ENCODE results near the gene ZNF3. TPM values are rescaled to one million over a fixed set of nuclear protein-coding genes. Genes with fewer than 3 reads are reported as not detected.

The ZNF3 gene
- total RNA-seq, 1 experiment from 2014 or later: 23.0 TPM

DNA sequence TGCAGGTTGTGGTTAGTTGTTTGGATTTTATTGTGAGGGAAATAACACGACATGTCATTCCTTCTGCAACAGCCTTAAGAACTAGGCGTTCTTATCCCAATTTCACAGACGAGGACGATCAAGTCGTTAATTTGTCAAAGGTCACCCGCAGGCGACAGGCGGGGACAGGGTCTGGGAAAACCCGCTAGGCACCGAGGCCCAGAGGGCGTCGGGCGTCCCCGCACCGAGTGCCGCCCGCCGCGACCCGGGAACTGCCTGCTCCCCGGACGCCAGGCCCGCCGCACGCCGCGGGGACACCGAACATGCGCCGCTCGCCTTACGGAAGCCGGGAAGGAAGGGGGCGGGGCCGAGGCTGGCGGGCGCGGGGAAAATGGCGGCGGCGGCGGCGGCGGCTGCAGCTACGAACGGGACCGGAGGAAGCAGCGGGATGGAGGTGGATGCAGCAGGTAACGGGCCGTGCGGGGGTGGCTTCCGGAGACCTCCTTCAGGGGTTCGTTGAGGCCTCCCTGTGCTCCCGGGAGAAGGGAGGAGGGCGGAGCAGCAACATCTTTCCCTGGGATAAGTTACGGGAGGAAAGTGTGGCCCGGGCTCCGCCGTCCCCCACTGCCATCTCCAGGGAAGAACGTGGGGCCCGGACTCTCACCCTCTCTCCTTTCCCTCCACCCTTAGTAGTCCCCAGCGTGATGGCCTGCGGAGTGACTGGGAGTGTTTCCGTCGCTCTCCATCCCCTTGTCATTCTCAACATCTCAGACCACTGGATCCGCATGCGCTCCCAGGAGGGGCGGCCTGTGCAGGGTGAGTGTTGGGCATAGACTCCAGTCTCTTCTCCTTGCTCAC, 7.3 kb upstream of the ZNF3 start, which contains the start of gene COPS6:
Gene COPS6 (plus strand): TSS at position 349 of the 837 bp plus-strand sequence. CDS start 22 bp downstream, at position 371.
- DNase-seq (ENCODE audit: low spot score): no peak

DNA sequence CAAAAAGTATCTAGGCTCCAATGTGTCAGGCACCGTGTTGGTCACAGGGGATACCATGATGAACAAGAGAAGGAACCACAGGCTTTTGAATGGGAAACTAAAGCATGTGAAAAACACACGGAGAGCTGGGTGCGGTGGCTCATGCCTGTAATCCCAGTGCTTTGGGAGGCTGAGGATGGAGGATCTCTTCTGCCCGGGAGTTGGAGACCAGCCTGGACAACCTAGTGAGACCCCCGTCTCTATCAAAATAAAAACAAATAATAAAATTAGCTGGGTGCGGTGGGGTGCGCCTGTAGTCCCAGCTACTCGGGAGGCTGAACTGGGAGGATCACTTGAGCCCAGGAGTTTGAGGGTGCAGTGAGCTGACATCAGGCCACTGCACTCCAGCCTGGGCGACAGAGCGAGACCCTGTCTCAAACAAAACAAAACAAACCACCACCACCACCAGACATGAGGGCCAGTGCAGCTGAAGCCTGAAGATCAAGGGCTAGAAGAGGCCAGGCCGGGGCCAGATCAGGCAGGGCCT, 6.6 kb upstream of the ZNF3 start:
- DNase-seq (ENCODE audit: low spot score): no peak

DNA sequence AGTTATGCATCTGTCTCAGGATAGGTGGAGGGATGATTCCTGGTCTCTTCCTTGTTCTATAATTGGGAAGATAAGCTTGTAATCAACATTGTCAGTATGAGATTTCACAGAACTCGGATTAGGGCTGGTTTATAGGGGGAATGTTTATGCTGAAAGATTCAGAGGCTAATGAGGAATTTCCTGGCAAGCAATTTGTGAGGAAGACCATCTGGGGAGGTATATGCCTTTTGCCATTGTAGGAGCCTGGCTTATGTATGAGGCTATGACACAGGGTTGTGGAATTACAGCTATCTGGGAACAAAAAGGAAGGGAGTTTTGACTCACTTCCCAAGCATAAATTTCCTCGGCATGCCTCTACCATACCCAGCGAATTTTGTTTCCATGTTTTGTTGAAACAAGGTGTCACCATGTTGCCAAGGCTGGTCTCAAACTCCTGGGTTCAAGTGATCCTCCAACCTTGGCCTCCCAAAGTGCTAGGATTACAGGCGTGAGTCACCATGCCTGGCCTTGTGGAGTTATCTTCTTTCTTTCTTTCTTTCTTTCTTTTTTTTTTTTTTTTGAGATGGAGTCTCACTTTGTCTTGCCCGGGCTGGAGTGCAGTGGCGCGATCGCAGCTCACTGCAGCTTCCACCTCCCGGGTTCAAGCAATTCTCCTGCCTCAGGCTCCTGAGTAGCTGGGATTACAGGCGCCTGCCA, 5.7 kb upstream of the ZNF3 start:
- DNase-seq (ENCODE audit: low spot score): peak; percentile 97

DNA sequence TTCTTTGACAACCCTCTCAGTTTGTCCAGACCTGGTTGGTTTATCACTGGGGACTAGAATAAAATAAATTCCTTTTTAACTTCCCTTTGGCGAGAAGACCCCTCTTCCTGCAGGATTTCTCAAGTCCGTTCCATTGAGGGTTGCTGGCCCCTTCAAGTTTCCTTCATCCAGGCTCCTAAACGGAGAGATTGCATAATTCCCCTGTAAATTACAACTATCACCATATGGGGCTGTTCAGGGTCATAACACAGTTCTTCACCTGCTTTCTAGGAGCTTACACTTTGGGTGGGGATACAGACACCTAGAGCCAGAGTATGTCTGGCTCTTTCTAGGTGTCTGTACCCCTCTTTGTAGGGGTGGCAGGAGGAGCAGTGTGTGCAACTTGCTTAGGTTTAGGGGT, 4.0 kb upstream of the ZNF3 start:
- DNase-seq (ENCODE audit: low spot score): no peak

DNA sequence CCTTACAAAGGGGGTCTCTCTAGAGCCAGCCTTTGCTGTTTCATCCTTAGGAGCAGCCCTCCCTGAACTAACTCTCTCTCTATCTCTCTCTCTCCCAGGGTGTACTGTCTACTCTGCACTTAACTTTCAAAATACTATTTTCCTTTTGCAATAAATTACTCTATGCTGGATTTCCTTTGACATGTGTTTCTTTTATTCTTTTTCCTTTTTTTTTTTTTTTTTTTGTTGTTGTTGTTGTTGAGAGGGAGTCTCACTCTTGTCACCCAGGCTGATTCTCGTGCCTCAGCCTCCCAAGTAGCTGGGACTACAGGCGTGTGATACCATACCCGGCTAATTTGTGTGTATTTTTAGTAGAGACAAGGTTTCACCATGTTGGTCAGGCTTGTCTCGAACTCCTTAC, 1.5 kb upstream of the ZNF3 start:
- DNase-seq (ENCODE audit: low spot score): no peak

DNA sequence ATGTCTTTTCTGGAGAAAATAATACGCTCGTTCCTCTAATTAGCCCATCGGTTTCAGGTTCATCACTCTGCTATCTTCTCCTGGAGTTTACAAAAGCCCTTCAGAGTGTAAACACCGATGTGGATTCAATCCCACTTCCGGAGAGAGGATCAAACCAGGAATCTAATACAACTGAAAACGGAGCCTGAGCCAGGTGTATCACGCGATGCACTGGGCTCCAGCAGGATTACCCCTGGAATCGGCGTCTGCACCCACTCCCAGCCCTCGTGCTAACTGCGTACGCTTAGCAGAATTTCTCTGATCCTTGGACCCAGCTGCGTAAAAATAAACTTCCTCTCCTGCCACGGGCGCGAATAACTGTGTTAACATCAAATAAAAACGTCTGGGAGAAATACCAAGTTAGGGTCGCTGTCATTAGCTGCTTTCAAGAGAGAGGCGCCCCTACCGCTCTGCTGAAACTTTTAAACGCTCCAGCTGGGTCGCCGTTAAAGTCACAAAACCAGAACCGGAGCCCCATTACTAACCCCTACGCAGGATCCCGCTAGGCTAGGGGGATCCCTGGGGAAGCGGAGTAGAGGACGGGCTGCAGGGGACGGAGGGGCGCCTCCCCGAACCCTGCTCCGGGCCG, 502 bp downstream of the ZNF3 start:
- DNase-seq (ENCODE audit: low spot score): no peak

DNA sequence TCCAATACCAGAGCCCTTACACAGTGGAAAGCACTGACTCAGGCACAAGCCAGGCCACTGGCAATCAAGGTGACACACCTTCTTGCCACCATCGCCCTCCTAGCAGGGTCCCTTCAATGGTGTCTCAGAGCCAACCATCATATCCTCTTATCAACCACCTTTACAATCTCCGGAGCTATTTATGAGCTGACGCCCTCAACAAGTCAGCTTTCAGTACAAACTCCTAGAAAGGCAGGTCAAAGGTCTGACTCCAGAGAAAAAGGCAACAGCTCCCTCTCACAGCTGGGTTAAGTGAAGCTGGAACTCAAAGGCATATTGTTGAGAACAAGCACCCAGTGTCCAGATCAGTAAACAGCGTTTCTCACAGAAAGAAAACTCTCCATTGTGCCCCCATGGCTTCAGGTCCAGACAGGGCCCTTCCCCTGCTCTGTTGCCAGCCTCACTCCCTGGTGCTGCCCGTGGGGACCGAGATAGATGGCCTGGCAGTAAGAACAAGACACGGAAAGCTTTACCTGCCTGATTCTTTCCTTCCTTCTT, 2.4 kb downstream of the ZNF3 start:
- DNase-seq (ENCODE audit: low spot score): no peak

DNA sequence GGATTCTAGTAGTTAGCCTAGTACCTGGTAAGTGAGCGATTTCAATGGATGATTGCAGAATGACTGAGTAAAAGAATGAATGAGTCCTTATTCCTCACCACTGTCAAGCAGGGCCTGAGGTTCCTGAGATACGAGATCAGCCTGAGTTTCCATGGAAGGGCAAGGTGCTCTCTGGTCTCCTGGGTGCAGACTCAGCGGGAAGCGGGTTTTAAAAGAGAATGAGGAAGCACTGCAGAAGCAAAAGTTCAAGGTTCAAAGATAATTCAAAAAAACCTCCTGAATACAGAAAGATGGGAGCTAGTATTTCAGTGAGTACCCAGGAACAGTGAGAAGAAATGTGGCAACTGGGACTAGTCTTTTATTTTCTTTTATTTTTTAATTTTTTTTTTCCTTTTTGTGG, 4.3 kb downstream of the ZNF3 start:
- DNase-seq (ENCODE audit: low spot score): no peak

DNA sequence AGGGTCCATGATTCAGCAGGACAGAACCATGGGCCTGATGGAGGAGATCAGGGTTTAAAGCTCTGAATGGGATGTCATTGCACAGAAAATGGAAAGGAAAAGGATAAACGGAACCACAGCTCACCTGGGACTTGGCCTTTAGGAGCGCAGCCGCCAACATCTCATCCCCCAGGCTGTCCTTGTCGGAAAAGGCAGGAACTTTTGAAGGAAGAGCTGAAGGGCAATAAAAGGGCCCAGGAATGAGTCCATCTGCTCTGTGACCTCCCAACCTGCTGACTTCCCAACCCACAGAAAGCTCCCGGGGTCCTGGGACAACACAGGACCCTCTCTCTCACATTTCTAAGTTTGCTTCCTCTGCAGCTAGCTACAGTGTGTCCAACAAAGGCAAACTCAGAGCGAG, 6.1 kb downstream of the ZNF3 start:
- DNase-seq (ENCODE audit: low spot score): no peak

DNA sequence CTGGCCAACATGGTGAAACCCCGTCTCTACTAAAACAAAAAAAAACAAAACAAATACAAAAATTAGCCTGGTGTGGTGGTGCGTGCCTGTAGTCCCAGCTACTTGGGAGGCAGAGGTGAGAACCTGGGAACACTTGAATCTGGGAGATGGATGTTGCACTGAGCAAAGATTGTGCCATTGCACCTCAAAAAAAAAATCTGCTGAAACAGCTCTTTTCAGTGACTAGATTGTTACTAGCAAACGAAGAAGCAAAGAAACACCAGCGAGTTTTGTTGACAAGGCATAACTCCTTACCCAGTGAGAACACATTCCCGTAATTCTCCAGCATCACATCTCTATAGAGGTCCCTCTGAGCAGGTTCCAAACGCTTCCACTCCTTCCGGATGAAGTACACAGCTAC, 6.7 kb downstream of the ZNF3 start:
- DNase-seq (ENCODE audit: low spot score): no peak

DNA sequence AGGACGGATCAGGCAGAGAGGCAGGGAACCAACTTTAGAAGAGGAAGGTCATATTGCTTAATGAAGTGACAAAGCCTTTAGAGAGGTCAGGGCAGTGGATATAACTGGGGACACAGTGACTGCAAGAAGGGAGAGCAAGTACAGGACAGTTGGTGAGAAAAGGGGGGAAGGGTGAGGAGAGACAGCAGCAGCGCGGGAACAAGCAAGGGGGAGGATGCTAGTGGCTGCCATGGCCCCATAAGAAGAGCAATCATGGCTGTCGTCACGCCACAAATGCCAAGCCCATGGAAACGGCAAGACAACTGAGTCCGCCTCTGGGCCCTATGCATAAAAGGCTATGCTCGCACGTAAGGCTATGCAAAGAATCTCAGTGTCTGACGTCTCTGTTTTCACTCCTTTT, 9.1 kb downstream of the ZNF3 start:
- no peak for DNase-seq (ENCODE audit: low spot score)

DNA sequence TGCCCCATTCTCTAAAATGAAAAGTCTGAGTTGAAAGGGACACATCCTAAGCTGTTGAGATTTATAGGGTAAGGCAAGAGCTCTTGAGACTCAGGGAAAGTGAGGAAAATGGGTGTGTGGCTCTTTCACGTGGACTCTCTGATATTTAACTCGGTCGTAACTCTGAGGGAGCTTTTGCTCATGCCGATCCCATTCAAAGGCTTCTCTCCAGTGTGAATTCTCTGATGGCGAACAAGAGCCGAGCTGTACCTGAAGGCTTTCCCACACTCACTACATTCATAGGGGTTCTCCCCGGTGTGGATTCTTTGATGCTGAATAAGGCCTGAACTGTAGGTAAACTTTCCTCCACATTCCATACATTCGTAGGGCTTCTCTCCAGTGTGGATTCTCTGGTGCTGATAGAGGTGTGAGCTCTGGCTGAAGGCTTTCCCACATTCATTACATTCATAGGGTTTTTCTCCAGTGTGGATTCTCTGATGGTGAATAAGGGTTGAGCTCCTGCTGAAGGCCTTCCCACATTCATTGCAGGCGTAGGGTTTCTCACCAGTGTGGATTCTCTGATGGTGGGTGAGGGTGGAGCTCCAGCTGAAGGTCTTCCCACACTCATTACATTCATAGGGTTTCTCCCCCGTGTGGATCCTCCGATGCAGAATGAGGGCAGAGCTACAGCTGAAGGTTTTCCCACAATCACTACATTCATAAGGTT, 10.4 kb downstream of the ZNF3 start:
- DNase-seq (ENCODE audit: low spot score): no peak

DNA sequence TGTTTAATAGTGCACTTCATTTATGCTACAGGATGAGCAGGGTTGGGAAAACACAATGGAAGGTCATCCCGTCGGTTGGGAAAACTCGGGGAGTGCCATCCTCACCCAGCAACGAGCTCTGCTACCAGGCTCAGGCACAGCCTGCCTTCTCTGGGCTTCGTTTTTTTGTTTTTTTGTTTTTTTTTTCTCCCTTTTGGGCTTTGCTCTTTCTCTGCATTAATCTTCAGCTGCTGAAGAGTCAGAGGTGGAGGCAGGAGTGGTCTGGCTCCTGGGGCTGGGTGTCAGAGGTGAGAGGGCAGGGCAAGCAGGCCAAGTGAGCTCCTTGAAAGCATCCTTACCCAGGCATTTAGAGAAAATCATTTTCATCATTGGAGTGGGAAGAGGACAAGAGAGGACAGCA, 11.5 kb downstream of the ZNF3 start:
- no peak for DNase-seq (ENCODE audit: low spot score)

DNA sequence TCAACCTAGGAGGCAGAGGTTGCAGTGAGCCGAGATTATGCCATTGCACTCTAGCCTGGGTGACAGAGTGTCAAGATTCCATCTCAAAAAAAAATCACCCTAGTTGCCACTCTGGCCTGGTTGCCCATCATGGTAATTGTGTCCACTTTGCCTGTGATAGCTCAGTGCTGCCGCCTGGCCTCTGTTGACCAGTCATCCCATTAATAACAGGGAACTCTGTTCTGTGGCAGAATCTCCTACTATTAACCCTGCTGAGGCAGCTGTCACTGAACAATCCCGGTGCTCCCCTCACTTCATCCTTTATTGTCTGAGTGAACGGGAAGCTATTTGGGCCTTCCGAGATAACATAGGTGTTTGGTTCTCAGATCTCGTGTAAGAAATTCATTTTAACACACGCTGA, 14.6 kb downstream of the ZNF3 start:
- DNase-seq (ENCODE audit: low spot score): no peak

DNA sequence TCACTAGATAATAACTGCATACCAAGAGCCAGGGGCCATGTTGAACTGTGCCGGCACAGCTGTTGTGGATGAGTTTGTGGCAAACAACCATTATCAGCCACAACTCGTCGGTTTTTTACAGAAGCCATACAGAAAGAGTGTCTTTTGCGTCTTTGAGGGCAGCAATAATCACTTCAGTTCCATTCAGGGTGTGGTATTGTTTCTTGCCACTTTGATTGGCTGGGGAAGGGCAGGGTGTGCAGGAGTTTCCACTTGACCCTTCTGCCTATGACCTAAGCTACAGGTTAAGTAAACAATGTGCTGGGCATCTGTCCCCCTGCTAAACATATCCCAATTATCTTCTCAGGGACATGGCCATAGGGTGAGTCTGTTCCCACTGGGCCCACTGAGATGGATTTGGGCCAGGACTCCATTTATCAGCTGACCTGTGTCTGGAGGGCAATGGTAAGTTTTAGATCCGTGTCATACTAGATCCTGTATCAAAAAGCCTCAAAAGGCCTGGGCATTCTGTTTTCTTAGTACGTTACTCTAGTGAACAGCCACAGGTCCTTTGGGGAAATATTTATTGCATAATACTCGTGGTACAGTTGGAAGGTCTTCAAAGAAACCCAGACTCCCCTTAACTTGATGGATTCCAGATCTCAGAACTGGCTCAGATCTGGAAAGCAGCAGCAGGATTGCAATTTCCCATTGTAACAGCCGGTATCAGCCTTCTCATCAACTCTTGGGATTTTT, 15.9 kb downstream of the ZNF3 start:
- no peak for DNase-seq (ENCODE audit: low spot score)

DNA sequence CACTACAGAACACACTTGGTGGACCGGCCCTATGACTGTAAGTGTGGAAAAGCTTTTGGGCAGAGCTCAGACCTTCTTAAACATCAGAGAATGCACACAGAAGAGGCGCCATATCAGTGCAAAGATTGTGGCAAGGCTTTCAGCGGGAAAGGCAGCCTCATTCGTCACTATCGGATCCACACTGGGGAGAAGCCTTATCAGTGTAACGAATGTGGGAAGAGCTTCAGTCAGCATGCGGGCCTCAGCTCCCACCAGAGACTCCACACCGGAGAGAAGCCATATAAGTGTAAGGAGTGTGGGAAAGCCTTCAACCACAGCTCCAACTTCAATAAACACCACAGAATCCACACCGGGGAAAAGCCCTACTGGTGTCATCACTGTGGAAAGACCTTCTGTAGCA, 17.4 kb downstream of the ZNF3 start:
- no peak for DNase-seq (ENCODE audit: low spot score)

DNA sequence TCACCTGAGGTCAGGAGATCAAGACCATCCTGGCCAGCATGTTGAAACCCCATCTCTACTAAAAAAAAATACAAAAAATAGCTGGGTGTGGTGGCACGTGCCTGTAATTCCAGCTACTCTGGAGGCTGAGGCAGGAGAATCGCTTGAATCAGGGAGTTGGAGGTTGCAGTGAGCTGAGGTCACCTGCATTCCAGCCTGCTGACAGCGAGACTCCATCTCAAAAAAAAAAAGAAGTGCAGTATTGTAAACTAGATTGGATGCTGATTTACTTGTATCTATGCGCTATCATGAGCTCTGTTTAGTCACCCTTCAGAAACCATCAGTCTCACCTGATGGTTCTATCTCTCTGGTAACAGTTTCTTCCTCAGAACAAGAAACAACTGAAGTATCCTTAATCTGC, 18.1 kb downstream of the ZNF3 start:
- no peak for DNase-seq (ENCODE audit: low spot score)

DNA sequence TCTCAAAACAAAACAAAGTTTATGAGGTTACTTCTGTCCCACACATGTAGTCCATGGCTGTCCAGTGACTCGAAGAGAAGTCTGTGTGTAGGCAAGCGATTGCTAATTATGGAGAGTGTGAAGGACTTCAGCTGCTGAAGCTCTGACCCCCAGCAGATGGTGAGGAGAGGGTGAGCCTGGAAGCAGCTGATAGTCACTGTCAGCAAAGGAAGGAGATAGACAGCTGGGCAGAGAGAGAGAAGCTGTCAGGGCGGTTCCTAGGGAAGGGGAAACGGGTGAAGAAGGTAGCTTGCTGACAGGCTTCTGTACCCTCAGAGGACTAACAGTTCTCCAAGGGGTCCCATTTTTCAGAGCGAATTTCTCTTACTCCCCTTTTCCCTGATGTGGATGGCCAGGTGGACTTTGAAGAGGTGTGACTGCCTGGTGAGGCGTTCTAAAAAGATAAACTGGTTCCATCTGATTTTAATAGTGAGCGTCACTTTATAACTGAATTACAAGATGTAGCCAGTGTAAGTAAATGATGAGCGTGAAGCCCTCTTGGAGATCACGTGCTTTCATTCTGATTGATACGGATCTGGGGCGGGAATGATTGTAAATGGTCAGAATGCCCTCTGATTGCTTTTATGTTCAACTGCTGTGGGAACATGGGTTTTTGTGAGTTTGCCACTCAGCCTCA, 19.9 kb downstream of the ZNF3 start:
- no peak for DNase-seq (ENCODE audit: low spot score)

DNA sequence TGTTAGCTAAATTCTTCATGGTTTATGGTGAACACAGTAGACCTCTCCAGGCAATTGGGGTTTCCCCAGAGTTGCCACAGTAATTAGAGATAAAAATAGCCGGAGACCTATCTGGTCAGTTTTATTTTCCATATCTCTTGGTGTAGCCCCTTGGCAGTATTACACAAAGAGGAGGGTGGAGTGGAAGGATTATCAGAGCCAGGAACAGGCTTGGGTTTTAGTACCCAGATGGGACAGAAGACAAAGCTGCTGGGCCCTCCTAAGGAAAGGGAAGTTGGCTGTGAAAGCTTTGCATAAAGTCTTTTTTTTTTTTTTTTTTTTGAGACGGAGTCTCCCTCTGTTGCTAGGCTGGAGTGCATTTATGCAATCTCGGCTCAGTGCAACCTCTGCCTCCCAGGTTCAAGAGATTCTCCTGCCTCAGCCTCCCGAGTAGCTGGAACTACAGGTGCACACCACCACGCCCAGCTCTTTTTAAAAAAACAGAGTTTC, 22.2 kb downstream of the ZNF3 start:
- no peak for DNase-seq (ENCODE audit: low spot score)

DNA sequence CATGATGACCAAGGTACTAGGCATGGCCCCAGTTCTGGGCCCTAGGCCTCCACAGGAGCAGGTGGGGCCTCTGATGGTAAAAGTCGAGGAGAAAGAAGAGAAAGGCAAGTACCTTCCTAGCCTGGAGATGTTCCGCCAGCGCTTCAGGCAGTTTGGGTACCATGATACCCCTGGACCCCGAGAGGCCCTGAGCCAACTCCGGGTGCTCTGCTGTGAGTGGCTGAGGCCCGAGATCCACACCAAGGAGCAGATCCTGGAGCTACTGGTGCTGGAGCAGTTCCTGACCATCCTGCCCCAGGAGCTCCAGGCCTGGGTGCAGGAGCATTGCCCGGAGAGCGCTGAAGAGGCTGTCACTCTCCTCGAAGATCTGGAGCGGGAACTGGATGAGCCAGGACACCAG, 24.5 kb downstream of the ZNF3 start:
- no peak for DNase-seq (ENCODE audit: low spot score)
